OCI-LY3 (cell line): Measurements from ENCODE around the gene PTPN3.

Source experiments
- H2AFZ ChIP-seq: fragments of 200-600, 300-600 bp; shearing (Covaris generic); 2 replicates; pipeline ENCODE4 v1.6.0; 2014; ENCODE audit warnings: antibody characterized with exemption, low read depth, low read length
- H3K27ac ChIP-seq: fragments of 200-600, 300-600 bp; sonication (generic); 2 replicates; pipeline ENCODE4 v1.5.1; 2014; ENCODE audit warnings: mild to moderate bottlenecking, low read length, moderate library complexity, mixed read lengths
- H3K27me3 ChIP-seq: fragments of 200-600, 300-600 bp; sonication (generic); 2 replicates; pipeline ENCODE4 v1.6.1; 2014; ENCODE audit warnings: low read depth, low read length, mixed read lengths
- H3K36me3 ChIP-seq: fragments of 200-600, 300-600 bp; sonication (generic); replicated peaks from 2 replicates; pipeline ENCODE3; 2014; ENCODE audit warnings: low read depth, low read length, mixed read lengths
- H3K4me1 ChIP-seq: fragments of 300-600, 200-600 bp; sonication (generic); 2 replicates; pipeline ENCODE4 v1.6.1; 2014; ENCODE audit warnings: low read length, mixed read lengths
- H3K4me2 ChIP-seq: fragments of 200-600, 300-600 bp; sonication (generic); 2 replicates; pipeline ENCODE4 v1.6.1; 2014; ENCODE audit warnings: low read length, mixed read lengths
- H3K4me3 ChIP-seq: fragments of 300-600, 200-600 bp; sonication (generic); 2 replicates; pipeline ENCODE4 v1.5.1; 2014; ENCODE audit warnings: antibody characterized with exemption, mild to moderate bottlenecking, low read length, moderate library complexity
- H3K79me2 ChIP-seq: fragments of 300-600, 200-600 bp; shearing (Covaris generic); 2 replicates; pipeline ENCODE4 v1.6.1; 2014; ENCODE audit warnings: mild to moderate bottlenecking, low read length, mixed read lengths
- H3K9ac ChIP-seq: fragments of 300-600, 200-600 bp; shearing (Covaris generic); 2 replicates; pipeline ENCODE4 v1.6.0; 2014; ENCODE audit warnings: mild to moderate bottlenecking, low read length, moderate library complexity
- H3K9me3 ChIP-seq: fragments of 200-600, 300-600 bp; shearing (Covaris generic); 2 replicates; pipeline ENCODE4 v1.6.1; 2014; ENCODE audit warnings: low read length, mixed read lengths; ENCODE audit not compliant: insufficient read depth
- H4K20me1 ChIP-seq: fragments of 200-600, 300-600 bp; sonication (generic); 2 replicates; pipeline ENCODE4 v1.6.1; 2016; ENCODE audit warnings: low read length, mixed read lengths; ENCODE audit not compliant: insufficient read depth
- EZH2phosphoT487 ChIP-seq: fragments of 200-600 bp; shearing (Covaris generic); IDR thresholded peaks from 2 replicates; pipeline ENCODE4 v1.6.1; 2018; ENCODE audit warnings: antibody characterized with exemption, mixed run types, low read depth
- TF ChIP-seq, protein P1 (sequence below): fragments of 200-600, 300-600 bp; sonication (generic); IDR thresholded peaks from 2 replicates; pipeline ENCODE4 v1.5.1; 2014; ENCODE audit warnings: antibody characterized with exemption, low read length, low read depth

The PTPN3 gene

GRCh38 chr9:109451311-109452025 is 46.6 kb downstream of the PTPN3 start:
- no peak overlapping the region for H2AFZ ChIP-seq
- no peaks in the 10 kb centered on the region for H4K20me1 ChIP-seq
- H3K4me1 ChIP-seq: 0 out of 2 replicates have a peak, but pooled peaks cover 4% of the 10 kb centered on the region
- no peaks in the 10 kb centered on the region for H3K79me2 ChIP-seq
- peaks cover 16% of the 10 kb centered on the region; the same call in 1 of the 2 replicates for H3K27me3 ChIP-seq
- no peak for TF ChIP-seq EZH2phosphoT487
- TF ChIP-seq, protein P1, sequence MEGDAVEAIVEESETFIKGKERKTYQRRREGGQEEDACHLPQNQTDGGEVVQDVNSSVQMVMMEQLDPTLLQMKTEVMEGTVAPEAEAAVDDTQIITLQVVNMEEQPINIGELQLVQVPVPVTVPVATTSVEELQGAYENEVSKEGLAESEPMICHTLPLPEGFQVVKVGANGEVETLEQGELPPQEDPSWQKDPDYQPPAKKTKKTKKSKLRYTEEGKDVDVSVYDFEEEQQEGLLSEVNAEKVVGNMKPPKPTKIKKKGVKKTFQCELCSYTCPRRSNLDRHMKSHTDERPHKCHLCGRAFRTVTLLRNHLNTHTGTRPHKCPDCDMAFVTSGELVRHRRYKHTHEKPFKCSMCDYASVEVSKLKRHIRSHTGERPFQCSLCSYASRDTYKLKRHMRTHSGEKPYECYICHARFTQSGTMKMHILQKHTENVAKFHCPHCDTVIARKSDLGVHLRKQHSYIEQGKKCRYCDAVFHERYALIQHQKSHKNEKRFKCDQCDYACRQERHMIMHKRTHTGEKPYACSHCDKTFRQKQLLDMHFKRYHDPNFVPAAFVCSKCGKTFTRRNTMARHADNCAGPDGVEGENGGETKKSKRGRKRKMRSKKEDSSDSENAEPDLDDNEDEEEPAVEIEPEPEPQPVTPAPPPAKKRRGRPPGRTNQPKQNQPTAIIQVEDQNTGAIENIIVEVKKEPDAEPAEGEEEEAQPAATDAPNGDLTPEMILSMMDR: peak; percentile 15; the same call in 1 of the 2 replicates
- no peaks in the 10 kb centered on the region for H3K36me3 ChIP-seq
- H3K4me3 ChIP-seq: no peak overlapping the region
- no peak overlapping the region for H3K27ac ChIP-seq
- no peak overlapping the region for H3K9ac ChIP-seq
- H3K9me3 ChIP-seq: no peaks in the 10 kb centered on the region
- no peak overlapping the region for H3K4me2 ChIP-seq

- H2AFZ ChIP-seq: no peak overlapping the region
- H3K27me3 ChIP-seq: peaks cover 11% of the 10 kb centered on the region; the same call in 1 of the 2 replicates
- TF ChIP-seq EZH2phosphoT487: no peak
- TF ChIP-seq, protein P1: no peak
- no peaks in the 10 kb centered on the region for H4K20me1 ChIP-seq
- no peak overlapping the region for H3K4me3 ChIP-seq
- no peak overlapping the region for H3K9ac ChIP-seq
- no peaks in the 10 kb centered on the region for H3K9me3 ChIP-seq
- H3K79me2 ChIP-seq: no peaks in the 10 kb centered on the region
- 0 out of 2 replicates have a peak, but pooled peaks cover 4% of the 10 kb centered on the region for H3K4me1 ChIP-seq
- no peaks in the 10 kb centered on the region for H3K36me3 ChIP-seq
- H3K4me2 ChIP-seq: no peak overlapping the region
- H3K27ac ChIP-seq: no peak overlapping the region
These were observed 47.8 kb downstream of the PTPN3 start for GRCh38 chr9:109450346-109450745.

DNA sequence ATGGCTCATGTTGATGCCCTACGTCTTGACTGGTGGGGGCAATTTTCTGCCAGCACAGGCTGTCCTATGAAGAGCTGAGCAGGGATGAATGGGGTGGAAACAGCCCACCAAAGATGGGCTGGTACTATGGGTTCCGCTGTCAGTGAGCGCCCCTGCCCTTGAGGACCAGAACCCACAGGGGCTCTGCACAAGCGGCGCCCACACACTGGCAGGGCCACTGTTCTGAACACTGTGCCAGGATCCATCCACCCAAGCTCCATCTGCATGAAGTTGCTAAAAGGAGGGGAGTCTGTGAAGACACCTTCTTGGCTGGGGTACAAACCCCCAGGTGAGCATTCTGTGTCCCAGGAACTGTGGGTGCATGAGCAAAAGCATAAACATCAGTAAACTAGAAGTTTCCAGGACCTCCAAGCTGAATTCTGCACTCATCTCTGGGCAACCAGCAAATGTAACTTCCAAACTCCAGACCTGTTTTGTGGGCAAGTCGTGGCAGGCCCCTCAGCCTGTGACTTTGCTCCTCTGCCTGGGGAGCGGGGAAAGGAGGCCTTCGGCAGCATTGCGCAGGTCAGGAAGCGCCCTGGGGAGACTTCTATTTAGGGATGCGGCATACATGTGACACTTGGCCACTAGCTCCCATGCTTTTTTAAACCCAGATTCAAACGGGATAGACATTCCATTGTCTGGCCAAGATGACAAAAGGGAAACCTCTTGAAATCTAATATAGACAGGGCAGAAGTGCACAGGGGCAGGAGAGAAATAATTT is 48.9 kb downstream of the PTPN3 start:
- Histone ChIP-seq H3K27ac (no peak overlapping the region), H3K79me2 (no peaks in the 10 kb centered on the region), H3K4me1 (0 out of 2 replicates have a peak, but pooled peaks cover 4% of the 10 kb centered on the region), H3K4me2 (no peak overlapping the region), H3K36me3 (no peaks in the 10 kb centered on the region), H3K27me3 (peaks cover 17% of the 10 kb centered on the region; the same call in 1 of the 2 replicates), H3K9ac (no peak overlapping the region), H3K4me3 (no peak overlapping the region), H4K20me1 (no peaks in the 10 kb centered on the region), H2AFZ (no peak overlapping the region), H3K9me3 (no peaks in the 10 kb centered on the region)
- TF ChIP-seq, protein P1: no peak
- TF ChIP-seq EZH2phosphoT487: no peak

DNA sequence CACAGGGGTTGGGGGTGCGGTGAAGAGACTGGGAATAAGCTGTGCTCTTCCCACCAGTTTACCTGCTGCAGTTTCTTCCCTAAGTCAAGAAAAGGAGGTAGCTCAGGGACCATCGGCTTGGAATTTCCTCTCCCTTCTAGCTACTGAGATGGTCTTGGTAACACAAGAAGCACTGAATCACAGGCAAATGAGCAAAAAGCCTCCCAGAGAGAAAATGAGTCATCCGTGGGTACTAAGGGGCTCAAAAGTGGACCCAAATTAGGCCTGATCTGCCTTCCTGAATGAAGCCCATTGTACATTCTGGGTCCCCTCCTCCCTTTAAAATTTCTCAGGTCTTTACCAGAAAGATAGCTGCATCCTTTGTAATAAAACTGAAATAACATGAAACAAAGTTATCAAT is 49.9 kb downstream of the PTPN3 start:
- no peaks in the 10 kb centered on the region for H3K79me2 ChIP-seq
- H3K9ac ChIP-seq: no peak overlapping the region
- TF ChIP-seq, protein P1: no peak
- TF ChIP-seq EZH2phosphoT487: no peak
- no peak overlapping the region for H2AFZ ChIP-seq
- H3K4me1 ChIP-seq: 0 out of 2 replicates have a peak, but pooled peaks cover 4% of the 10 kb centered on the region
- no peak overlapping the region for H3K4me2 ChIP-seq
- no peaks in the 10 kb centered on the region for H3K36me3 ChIP-seq
- no peak overlapping the region for H3K4me3 ChIP-seq
- H4K20me1 ChIP-seq: no peaks in the 10 kb centered on the region
- no peak overlapping the region for H3K27ac ChIP-seq
- peaks cover 25% of the 10 kb centered on the region; the same call in 1 of the 2 replicates for H3K27me3 ChIP-seq
- H3K9me3 ChIP-seq: no peaks in the 10 kb centered on the region
